Neural cell (in vitro differentiated cells): ENCODE data around the gene CACNA1I. TPM values are rescaled to one million over a fixed set of nuclear protein-coding genes. Genes with fewer than 3 reads are reported as not detected.

Experiments used
- H2AFZ ChIP-seq: fragments of 200-600, 300-800 bp; sonication (generic), shearing (Covaris generic); 2 replicates; pipeline ENCODE4 v1.6.0; 2014; ENCODE audit warnings: low read depth, mild to moderate bottlenecking, antibody characterized with exemption, low read length, moderate library complexity
- H3F3A ChIP-seq: fragments of 200-600 bp; shearing (Covaris generic); 2 replicates; pipeline ENCODE4 v1.6.1; 2016; ENCODE audit warnings: mild to moderate bottlenecking, moderate library complexity, mixed read lengths, antibody characterized with exemption, low read length; ENCODE audit not compliant: insufficient read depth, poor library complexity, severe bottlenecking
- H3K27ac ChIP-seq: fragments of 200-600, 300-800 bp; sonication (generic), shearing (Covaris generic); 2 replicates; pipeline ENCODE4 v1.5.1; 2014; ENCODE audit warnings: mild to moderate bottlenecking, low read length, moderate library complexity
- H3K27me3 ChIP-seq: fragments of 300-800, 200-600 bp; sonication (generic), shearing (Covaris generic); 2 replicates; pipeline ENCODE4 v1.6.0; 2014; ENCODE audit warnings: mild to moderate bottlenecking, low read depth, low read length, moderate library complexity; ENCODE audit not compliant: insufficient read depth
- H3K36me3 ChIP-seq: fragments of 300-800, 200-600 bp; sonication (generic), shearing (Covaris generic); 2 replicates; pipeline ENCODE4 v1.5.1; 2014; ENCODE audit warnings: mild to moderate bottlenecking, antibody characterized with exemption, low read length, moderate library complexity; ENCODE audit not compliant: insufficient read depth
- H3K4me2 ChIP-seq: fragments of 300-800, 200-600 bp; sonication (generic), shearing (Covaris generic); 2 replicates; pipeline ENCODE4 v1.6.0; 2014; ENCODE audit warnings: mild to moderate bottlenecking, low read length
- H3K4me3 ChIP-seq: fragments of 300-800, 200-600 bp; sonication (generic), shearing (Covaris generic); 2 replicates; pipeline ENCODE4 v1.5.1; 2014; ENCODE audit warnings: mild to moderate bottlenecking, low read length, moderate library complexity
- H3K79me2 ChIP-seq: fragments of 200-600 bp; shearing (Covaris generic); replicated peaks from 2 replicates; pipeline ENCODE4 v1.6.0; 2014; ENCODE audit warnings: mild to moderate bottlenecking, low read length, moderate library complexity; ENCODE audit not compliant: insufficient read depth
- H3K9ac ChIP-seq: fragments of 300-800, 200-600 bp; sonication (generic), shearing (Covaris generic); 2 replicates; pipeline ENCODE4 v1.6.1; 2016; ENCODE audit warnings: mild to moderate bottlenecking, low read length, mixed read lengths
- H3K9me2 ChIP-seq: fragments of 200-600 bp; shearing (Covaris generic); 2 replicates; pipeline ENCODE4 v1.6.1; 2016; ENCODE audit warnings: mild to moderate bottlenecking, low read length, mixed read lengths; ENCODE audit not compliant: insufficient read depth
- H3K9me3 ChIP-seq: fragments of 200-600, 300-800 bp; sonication (generic), shearing (Covaris generic); 2 replicates; pipeline ENCODE4 v1.6.1; 2016; ENCODE audit warnings: mild to moderate bottlenecking, mixed run types, low read length, moderate library complexity, mixed read lengths
- H4K20me1 ChIP-seq: fragments of 200-600 bp; shearing (Covaris generic); 2 replicates; pipeline ENCODE4 v1.6.1; 2016; ENCODE audit warnings: mild to moderate bottlenecking, mixed run types; ENCODE audit not compliant: insufficient read depth
- CTCF ChIP-seq: fragments of 450-650 bp; IDR thresholded peaks from 2 replicates; pipeline ENCODE4 v1.5.1; 2014; ENCODE audit warnings: antibody characterized with exemption, mild to moderate bottlenecking, moderate library complexity; ENCODE audit not compliant: poor library complexity, severe bottlenecking
- EP300 ChIP-seq: fragments of 450-650 bp; conservative IDR thresholded peaks from 2 replicates; pipeline ENCODE4 v1.6.1; 2014; ENCODE audit warnings: antibody characterized with exemption, mild to moderate bottlenecking, moderate library complexity; ENCODE audit not compliant: poor library complexity, severe bottlenecking
- EZH2 ChIP-seq: fragments of 200-600, 300-800 bp; shearing (Covaris generic), sonication (generic); IDR thresholded peaks from 2 replicates; pipeline ENCODE4 v1.6.1; 2014; ENCODE audit warnings: antibody characterized with exemption, low read length, borderline replicate concordance, mild to moderate bottlenecking; ENCODE audit not compliant: insufficient read depth, poor library complexity, severe bottlenecking
- MXI1 ChIP-seq: fragments of 450-650 bp; conservative IDR thresholded peaks from 2 replicates; pipeline ENCODE4 v1.6.1; 2014; ENCODE audit warnings: antibody characterized with exemption, mild to moderate bottlenecking; ENCODE audit not compliant: poor library complexity, severe bottlenecking
- POLR2AphosphoS5 ChIP-seq: IDR thresholded peaks from 2 replicates; pipeline ENCODE4 v1.6.1; 2012
- RAD21 ChIP-seq: fragments of 450-650 bp; conservative IDR thresholded peaks from 2 replicates; pipeline ENCODE4 v1.6.1; 2014; ENCODE audit warnings: antibody characterized with exemption, mild to moderate bottlenecking, moderate library complexity
- REST ChIP-seq: IDR thresholded peaks from 2 replicates; pipeline ENCODE4 v1.6.1; 2012; ENCODE audit warnings: borderline replicate concordance
- SMC3 ChIP-seq: fragments of 450-650 bp; conservative IDR thresholded peaks from 2 replicates; pipeline ENCODE4 v1.6.1; 2014; ENCODE audit warnings: antibody characterized with exemption, mild to moderate bottlenecking, moderate library complexity; ENCODE audit not compliant: poor library complexity
- TAF1 ChIP-seq: IDR thresholded peaks from 2 replicates; pipeline ENCODE4 v1.6.1; 2012; ENCODE audit warnings: low read depth
- polyA plus RNA-seq: library from polyadenylated mRNA; depleted of rRNA; stranded (reverse); fragments of >200 nt; gene quantifications from 2 replicates; pipeline ENCODE4 v1.2.3, GENCODE V29; 2014

CACNA1I gene
- polyA plus RNA-seq, 1 donor from 2014 or later = 1.9 TPM

- H3K27ac ChIP-seq = no peak overlapping the region
- H3K9ac ChIP-seq = no peak overlapping the region
- H4K20me1 ChIP-seq = no peaks in the 10 kb centered on the region
These were observed 58.1 kb downstream of the CACNA1I start for GRCh38 chr22:39628563-39629080.

GRCh38 chr22:39629851-39630250, 59.3 kb downstream of the CACNA1I start:
- Histone ChIP-seq H3F3A (no peaks in the 10 kb centered on the region), H3K27ac (no peak overlapping the region), H3K4me2 (no peak overlapping the region), H4K20me1 (no peaks in the 10 kb centered on the region), H3K27me3 (no peaks in the 10 kb centered on the region), H3K4me3 (no peak overlapping the region), H3K9ac (no peak overlapping the region), H3K9me2 (no peaks in the 10 kb centered on the region), H2AFZ (no peak overlapping the region), H3K9me3 (no peaks in the 10 kb centered on the region), H3K79me2 (no peaks in the 10 kb centered on the region), H3K36me3 (no peaks in the 10 kb centered on the region)
- TF ChIP-seq RAD21 (no peak), CTCF (no peak), POLR2AphosphoS5 (no peak)

More at GRCh38 chr22:39628563-39629080, 58.1 kb downstream of the CACNA1I start:
- Histone ChIP-seq H3K4me2 (no peak overlapping the region), H2AFZ (no peak overlapping the region), H3F3A (no peaks in the 10 kb centered on the region), H3K79me2 (no peaks in the 10 kb centered on the region), H3K4me3 (no peak overlapping the region), H3K27me3 (no peaks in the 10 kb centered on the region), H3K9me2 (no peaks in the 10 kb centered on the region), H3K36me3 (no peaks in the 10 kb centered on the region), H3K9me3 (no peaks in the 10 kb centered on the region)
- TF ChIP-seq EZH2 = no peak
- no peak for TF ChIP-seq POLR2AphosphoS5
- TF ChIP-seq SMC3 = no peak
- TF ChIP-seq TAF1 = no peak
- no peak for TF ChIP-seq EP300
- no peak for TF ChIP-seq MXI1
- TF ChIP-seq RAD21 = no peak
- no peak for TF ChIP-seq CTCF
- TF ChIP-seq REST = no peak
